ENCODE measurements around the gene LY9. TPM values are rescaled to one million over a fixed set of nuclear protein-coding genes. Genes with fewer than 3 reads are reported as not detected.
"Not testable (repeated sequence)": the region's sequence is repeated elsewhere in the genome, so short reads cannot be mapped to it uniquely, and the experiment has no call there.

LY9 gene
- total RNA-seq, 1 donor: 93.1 TPM

DNA sequence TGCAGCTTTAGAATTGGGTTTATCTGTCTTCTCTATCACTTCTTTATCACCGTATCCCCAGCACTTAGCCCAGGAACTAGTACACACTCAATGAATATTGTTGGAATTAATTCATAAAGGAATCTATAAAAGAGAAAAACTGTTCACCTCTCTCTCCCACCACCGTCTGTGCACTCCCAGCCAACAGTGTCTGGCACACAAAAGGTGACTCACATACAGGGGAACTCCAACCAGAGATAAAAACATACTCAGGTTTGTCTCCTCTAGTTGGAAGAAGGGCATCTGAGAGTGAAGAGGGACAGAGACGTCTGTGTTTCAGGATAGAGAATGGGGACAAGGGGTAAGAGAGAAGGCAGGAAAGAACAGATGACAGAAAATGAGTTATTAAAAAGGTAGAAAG is 79.0 kb downstream of the LY9 start:
- no peaks in the 10 kb centered on the region for H3K27me3 ChIP-seq (ENCODE audit: insufficient read depth, low read length)
- H3K9me3 ChIP-seq (ENCODE audit: low read depth, low read length): no peaks in the 10 kb centered on the region
- H3K4me3 ChIP-seq (ENCODE audit: low read length): no peak overlapping the region
- peaks cover 31% of the 10 kb centered on the region for H3K4me1 ChIP-seq (ENCODE audit: insufficient read depth, low read length)

DNA sequence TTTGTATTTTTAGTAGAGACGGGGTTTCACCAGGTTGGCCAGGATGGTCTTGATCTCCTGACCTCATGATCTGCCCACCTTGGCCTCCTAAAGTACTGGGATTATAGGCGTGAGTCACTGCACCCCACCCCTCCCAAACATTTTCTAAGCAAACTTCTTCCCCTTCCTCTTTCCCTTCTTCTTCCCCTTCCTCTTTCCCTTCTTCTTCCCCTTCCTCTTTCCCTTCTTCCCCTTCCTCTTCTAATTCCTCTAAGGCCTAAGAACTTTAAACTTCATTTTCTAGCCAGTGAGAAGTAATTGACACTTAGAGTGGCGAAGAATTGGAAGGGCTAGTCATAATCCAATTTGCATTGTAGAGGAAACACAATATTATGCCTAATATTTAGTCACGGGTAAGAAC is 79.6 kb downstream of the LY9 start:
- not testable (repeated sequence) for H3K4me3 ChIP-seq (ENCODE audit: low read length); H3K27me3 ChIP-seq (ENCODE audit: insufficient read depth, low read length); H3K9me3 ChIP-seq (ENCODE audit: low read depth, low read length)
- H3K4me1 ChIP-seq (ENCODE audit: insufficient read depth, low read length): peaks cover 33% of the 10 kb centered on the region

DNA sequence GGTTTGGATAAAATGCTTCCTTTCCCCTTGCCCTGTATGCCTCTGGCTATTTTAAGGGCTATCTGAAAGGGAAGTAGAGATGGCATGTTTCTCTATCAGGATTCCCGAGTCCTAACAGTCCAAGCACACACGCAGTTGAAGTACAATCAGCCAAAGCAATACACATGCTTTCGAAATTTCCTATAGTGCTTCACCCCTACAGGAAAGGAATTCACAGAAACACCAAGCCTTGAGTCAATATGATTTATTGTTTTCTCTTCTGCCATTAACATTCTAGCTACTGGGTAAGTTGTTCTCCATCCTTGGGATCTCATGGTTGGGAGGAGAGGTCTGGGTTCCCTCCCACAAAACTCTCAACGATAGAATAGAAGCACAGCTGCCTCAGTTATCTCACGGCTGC is 80.3 kb downstream of the LY9 start:
- H3K9me3 ChIP-seq (ENCODE audit: low read depth, low read length): no peaks in the 10 kb centered on the region
- peaks cover 36% of the 10 kb centered on the region for H3K4me1 ChIP-seq (ENCODE audit: insufficient read depth, low read length)
- no peaks in the 10 kb centered on the region for H3K27me3 ChIP-seq (ENCODE audit: insufficient read depth, low read length)
- no peak overlapping the region for H3K4me3 ChIP-seq (ENCODE audit: low read length)

DNA sequence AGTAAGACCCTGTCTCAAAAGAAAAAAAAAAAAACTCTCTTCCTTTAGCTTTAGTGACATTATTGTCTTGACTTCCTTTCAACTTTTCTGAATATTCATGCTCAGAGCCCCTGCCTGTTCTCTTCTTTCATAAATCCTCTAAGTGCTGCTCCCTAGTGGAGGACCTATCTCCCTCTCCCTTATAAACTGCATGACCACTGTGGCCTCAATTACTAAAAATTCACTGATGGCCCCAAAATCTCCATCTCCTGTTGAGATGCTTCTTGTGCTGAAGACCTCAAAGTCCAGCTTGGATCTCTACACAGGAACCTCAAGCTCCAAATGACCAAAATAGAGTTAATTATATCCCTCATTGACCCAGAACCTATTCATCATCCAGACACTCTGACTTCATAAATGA is 81.2 kb downstream of the LY9 start:
- no peak overlapping the region for H3K4me3 ChIP-seq (ENCODE audit: low read length)
- H3K4me1 ChIP-seq (ENCODE audit: insufficient read depth, low read length): peaks cover 36% of the 10 kb centered on the region
- no peaks in the 10 kb centered on the region for H3K9me3 ChIP-seq (ENCODE audit: low read depth, low read length)
- H3K27me3 ChIP-seq (ENCODE audit: insufficient read depth, low read length): no peaks in the 10 kb centered on the region

Other genes starting within 250 kb of the LY9 start
- 33.4 TPM for gene CD84, start 216.7 kb upstream of the LY9 start, total RNA-seq
- 30.0 TPM for gene SLAMF1, start 149.1 kb upstream of the LY9 start, total RNA-seq
- gene CD48, start 84.4 kb upstream of the LY9 start, total RNA-seq: 996 TPM
- 12.9 TPM for gene SLAMF7, start 56.9 kb upstream of the LY9 start, total RNA-seq
- gene CD244, start 66.7 kb downstream of the LY9 start, total RNA-seq: 15.5 TPM
- gene ITLN1, start 89.0 kb downstream of the LY9 start, total RNA-seq: 0.42 TPM
- gene ITLN2, start 158.6 kb downstream of the LY9 start, total RNA-seq: not detected
- 37.7 TPM for gene F11R, start 225.0 kb downstream of the LY9 start, total RNA-seq
- 37.0 TPM for gene TSTD1, start 242.8 kb downstream of the LY9 start, total RNA-seq
- gene USF1, start 249.8 kb downstream of the LY9 start, total RNA-seq: 86.8 TPM

All from mononuclear cell (primary cell).